HG03175 (cell line): Measurements from ENCODE around the gene SP3.
A peak's percentile ranks its signal among the peaks of the same experiment; 100 is the strongest.

Experiments used
- ATAC-seq: cut with Tn5 transposase; IDR thresholded peaks from one replicate; pipeline ENCODE4 v1.9.1; 2021; ENCODE audit warnings: mild to moderate bottlenecking, moderate library complexity; ENCODE audit not compliant: unreplicated experiment

Gene SP3

DNA sequence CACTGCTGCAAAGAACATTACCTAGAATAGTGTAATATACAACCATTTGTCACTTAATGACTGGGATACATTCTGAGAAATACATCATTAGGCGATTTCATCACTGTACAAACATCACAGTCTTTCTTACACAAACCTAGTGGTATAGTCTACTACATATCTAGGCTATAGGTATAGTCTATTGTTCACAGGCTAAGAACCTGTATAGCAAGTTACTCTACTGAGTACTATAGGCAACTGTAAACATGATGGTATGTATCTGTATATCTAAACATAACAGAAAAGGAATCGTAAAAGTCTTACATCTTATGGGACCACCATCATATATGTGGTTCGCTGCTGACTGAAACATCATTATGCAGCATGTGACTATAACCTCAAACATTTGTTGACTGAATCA lies 21.4 kb downstream of the SP3 start:
- no peak for ATAC-seq

DNA sequence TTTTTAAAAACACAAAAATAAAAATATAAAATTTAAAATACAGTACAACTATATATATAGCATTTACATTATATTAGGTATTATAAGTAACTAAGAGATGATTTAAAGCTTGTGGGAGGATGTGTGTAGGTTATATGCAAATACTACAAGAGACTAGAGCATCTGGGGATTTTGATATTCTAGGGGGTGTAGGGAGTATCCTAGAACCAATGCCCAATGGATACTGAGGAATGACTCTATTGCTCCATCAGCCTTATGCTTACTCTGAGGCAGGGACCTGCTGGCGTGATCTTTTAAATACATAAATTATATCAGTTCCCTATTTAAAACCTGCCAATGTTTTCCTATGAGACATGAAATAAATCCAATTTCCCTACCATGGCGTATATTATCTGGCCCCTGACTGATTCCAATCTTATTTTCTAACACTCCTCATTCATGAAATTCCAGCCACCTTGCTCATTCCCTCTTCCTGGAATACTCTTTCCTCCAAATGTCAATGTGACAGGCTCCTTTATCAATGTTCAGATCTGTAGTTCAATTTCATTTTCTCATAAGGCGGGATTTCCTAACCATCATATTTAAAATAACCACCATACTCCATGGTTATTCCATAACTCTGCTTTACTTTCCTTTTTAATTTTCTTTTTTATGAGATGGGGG lies 22.2 kb downstream of the SP3 start:
- ATAC-seq: no peak

DNA sequence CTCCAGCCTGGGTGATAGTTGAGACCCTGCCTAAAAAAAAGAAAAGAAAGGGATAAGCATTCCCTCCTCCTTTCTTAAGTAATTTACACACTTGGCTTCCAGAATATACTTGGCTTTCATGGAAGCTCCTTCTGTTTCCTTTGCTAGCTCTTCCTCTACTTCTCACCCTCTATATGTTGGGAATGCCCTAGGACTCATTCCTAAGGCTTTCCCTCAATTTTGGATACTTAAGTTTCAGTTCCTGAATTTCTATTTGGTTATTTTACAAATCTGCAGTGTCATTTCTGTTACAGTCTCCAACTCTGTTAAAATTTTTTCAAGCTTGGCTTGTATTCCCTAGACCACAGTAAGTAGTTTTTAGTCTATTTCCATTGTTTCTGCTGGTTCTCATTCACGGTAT lies 23.6 kb downstream of the SP3 start:
- no peak for ATAC-seq

DNA sequence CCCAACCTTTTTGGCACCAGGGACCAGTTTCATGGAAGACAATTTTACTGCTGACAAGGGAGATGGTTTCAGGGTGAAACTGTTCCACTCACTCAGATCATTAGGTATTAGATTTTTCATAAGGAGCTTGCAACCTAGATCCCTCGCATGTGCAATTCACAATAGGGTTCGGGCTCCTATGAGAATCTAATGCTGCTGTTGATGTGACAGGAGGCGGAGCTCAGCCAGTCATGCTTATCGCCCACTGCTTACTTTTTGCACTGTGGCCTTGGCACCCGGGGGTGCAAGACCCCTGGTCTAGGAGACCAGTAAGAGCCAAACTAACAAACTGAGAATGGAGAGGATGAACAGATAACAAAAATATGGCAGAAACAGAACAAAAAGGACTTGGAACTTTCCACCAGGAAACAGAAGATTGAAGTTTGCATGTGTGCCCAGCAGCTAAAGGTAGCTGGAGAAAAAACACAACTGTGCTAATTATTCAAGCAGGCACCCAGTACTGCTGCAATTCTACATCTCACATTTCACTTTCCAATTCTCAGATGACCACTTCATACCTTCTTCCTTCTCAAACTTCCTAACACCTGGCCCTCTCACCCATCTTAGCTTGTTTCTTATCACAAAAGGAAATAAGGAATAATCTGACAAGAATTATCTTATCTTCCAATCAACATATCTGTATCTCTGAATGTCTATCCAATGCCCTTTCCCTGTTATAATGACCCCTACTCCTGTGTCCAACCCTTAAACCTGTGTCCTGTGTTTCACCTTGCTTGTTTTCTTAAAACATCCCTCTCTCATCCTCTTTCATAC lies 24.8 kb downstream of the SP3 start:
- ATAC-seq: no peak

DNA sequence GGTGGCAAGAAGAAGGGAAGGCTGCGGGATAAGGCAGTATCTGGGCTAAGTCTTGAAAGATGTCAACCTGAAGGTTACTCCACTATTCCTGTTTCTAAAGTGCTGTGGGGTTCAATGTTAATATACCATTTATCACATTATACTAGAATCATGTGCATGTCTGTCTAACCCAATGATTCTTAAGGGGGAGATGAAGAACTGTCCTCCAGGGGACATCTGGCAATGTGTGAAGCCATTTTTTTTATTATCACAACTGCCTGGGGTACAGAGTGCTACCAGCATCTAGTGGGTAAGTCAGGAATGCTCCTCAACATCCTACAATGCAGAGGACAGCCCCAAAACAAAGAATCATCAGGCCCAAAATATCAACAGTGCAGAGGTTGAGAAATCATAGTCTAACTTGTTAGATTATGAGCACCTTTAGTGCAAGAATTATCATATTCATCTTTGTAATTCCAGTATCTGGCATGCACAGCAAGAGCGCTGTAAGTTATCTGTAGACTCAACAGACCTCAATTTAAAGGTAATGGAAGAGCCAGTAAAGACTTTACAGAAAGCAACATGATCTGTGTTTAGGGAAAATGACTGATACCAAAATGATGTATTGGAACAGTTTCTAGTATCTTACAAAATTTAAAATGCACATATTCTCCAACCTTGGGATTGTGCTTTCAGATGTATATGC lies 26.3 kb downstream of the SP3 start:
- no peak for ATAC-seq

DNA sequence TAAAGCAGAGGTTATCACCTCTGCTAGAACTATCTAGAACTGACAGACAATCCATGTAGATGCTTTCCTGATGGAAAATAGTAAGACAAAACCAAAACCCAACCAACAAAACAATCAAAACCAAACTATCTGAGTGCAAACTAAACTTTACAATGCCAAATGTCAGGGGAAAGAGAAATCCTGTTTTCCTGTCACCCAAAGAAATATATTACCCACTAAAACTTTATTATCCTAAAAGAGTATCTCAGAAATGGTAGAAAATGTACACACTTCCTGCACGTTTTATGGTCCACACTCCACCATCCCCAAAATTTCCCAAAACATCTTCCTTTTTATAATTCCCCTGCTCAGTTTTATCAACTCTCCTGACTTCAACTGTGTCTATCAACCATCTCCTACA lies 29.9 kb downstream of the SP3 start:
- ATAC-seq: no peak

DNA sequence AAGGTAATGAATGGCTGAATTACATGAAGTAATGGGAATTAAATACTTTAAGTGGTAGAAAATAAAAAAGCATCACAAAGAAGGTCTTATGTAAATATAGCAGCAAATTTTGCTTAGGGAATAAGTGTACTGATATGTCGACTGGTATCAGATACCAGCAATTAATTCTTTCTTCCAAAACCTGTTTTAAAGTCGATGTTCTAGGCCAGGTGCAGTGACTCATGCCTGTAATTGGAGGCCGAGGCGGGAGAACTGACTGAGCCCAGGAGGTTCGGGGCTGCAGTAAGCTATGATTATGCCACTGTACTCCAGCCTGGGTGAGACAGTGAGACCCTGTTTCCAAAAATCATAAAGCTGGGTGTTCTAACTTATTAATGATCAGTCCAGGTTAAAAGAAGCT lies 30.3 kb downstream of the SP3 start:
- no peak for ATAC-seq

DNA sequence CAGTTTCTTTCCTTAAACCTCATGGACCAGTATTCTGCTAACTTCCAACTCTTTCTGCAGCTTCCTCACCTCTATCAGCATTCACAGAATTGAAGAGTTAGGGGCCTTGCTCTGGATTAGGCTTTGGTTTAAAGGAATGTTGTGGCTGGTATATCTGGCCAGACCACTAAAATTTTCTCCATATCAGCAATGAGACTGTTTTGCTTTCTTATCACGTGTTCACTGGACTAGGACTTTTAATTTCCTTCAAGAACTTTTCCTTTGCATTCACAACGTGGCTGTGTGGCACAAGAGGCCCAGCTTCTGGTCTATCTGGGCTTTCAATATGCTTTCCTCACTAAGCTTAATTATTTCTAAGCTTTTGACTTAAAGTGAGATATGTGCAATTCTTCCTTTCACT lies 33.4 kb downstream of the SP3 start:
- ATAC-seq: no peak

DNA sequence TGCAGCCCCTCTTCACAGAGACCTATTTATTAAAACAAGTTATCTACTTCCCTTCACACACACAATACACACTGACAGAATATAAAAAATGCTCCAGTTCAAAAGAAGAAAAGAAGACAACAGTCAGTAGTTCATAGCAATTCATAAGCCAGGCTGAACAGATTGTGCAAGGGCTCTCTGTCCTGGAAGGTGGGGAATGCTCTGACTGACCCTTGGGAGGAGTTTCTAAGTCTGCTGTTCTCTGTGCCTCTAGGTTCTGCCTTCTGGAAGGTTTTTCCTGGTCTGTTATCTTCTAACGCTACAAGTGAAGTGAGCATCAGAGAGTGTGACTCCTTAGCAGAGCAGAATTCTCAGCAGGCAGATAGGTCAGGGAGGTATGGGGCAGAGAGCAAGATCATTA lies 35.7 kb downstream of the SP3 start:
- no peak for ATAC-seq

DNA sequence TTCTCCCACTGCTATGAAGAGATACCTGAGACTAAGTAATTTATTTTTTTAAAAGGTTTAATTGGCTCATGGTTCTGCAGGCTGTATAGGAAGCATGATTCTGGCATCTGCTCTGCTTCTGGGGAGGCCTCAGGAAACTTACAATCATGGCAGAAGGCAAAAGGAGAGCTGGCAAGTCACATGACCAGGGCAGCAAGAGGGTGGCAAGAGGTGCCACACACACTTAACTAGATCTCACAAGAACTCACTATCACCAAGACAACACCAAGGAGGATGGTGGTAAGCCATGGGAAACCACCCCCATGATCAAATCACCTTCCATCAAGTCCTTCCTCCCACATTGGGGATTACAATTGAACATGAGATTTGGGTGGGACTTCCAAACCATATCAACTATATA lies 38.3 kb downstream of the SP3 start:
- no peak for ATAC-seq

DNA sequence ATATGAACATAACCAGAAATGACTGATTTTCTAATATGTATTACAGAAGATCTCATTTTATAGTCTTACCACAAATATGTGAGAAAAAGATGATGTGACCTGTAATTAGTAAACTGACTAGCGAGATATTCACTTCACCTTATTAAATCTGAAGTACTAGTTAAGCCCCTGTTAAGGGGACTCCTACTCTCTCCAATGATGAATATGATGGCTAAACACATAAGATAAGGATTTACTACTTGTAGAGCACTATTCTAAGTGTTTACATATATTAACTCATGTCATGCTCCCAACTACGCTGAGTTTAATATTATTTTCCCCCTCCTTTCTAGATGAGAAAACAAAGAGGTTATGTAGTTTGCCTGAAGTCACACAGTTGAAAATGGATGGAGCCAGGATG lies 40.9 kb downstream of the SP3 start:
- no peak for ATAC-seq

DNA sequence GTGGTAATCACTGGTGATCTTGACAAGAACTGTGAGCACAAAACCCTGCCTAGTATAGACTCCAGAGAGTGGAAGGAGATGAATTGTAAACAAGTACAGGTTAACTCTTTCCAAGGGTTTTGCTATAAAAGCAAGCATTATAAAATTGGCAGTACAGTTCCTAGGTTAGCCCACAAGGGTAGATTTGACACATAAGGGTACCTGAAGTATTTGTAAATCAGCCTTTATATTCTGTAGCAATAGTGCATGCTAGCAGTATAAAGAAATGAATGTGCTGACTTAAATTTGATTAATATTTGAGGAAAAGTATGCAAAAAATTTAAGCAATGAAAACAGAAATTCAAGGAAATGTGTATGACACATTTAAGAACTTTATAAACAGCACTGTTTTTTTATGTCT lies 42.4 kb downstream of the SP3 start:
- no peak for ATAC-seq

DNA sequence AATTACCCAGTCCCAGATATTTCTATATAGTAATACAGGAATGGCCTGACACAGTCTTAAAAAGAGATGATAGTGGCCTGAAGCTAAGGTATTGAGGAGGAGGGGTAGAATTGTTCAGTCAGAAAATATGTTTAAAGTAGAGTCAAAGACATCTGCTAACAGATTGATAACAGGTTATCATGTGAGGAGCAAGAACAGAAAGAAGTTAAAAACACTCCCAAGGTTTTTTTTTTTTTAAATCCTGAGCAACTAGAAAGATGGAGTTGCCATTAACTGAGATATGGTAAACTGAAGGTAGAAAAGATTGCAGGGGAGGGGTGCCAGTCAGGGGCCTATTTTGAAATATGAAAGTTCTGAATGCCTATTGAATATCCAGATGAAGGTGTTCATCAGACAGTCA lies 43.1 kb downstream of the SP3 start:
- ATAC-seq: no peak

DNA sequence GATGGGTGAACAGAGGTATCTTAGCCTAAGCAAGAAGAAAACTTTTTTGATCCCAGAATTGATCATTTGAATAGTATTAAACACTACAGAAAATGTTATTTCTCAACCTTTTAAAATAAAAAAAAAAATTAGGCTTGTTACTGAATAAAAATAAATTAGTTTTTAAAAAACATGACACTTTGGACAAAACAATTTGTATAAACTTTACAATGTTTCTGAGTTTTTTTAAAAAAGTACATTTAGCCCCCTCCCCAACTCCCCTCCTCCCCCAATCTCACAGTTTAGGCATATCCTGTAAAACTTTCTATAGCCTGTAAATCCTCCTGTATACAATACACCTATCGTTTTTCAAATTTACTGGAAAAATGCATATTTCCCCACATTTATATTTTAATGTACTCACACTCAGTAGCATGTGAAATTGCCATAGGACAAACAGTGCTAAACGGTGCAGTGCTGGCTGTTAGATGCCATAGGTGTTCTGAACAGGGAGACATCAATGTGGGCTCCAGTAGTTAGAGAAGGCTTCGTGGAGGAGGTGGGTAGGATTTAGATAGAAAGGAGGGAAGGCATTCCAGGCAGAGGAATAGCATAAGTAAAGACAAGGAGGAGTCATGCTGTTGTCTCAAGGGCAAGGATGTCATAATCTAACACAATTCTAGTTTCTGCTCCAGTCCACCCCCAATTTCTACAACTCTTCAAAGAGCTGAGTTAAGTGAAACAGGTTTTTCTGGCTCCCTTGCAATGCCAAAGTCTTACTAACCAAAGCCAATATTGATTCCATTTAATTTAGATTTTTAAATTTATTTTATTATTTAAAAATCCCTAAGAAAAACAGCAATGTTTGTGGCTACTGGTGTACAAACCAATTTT lies 50.9 kb downstream of the SP3 start:
- ATAC-seq: no peak

DNA sequence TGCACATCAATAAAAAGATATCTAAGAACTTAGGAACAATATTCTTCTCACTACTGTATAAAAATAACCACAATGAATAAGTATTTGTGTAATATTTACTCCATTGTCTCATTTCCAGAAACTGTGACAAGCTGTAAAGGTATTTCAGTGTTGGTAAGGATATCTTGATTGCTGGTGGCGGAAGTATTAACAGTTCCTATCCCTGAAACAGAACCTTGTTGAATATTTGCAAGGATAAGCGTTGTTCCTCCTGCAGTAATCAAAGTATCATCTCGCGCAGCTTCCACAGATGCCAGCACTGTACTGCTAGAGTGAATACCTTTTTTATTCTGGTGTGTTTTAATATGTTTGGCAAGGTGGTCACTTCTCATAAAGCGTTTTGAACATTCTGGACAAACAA lies 55.3 kb downstream of the SP3 start:
- ATAC-seq: no peak

DNA sequence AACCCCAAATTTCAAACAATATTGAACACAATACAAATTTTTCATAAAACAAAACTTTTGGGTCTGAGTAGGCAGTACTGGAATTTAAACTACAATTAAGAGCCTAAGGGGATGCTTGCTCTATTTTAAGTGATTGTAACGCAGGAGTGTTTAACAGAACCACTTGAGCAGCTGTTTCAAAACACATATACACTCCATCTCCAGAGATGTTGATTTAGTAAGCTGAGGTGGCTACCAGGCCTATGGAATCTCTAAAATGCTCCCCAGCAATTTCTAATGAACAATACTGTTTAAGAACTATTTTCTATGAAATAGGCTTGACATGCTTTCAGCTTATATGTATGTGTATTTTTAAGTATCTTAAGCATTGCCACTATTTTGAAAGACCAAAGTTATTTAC lies 58.5 kb downstream of the SP3 start:
- no peak for ATAC-seq

DNA sequence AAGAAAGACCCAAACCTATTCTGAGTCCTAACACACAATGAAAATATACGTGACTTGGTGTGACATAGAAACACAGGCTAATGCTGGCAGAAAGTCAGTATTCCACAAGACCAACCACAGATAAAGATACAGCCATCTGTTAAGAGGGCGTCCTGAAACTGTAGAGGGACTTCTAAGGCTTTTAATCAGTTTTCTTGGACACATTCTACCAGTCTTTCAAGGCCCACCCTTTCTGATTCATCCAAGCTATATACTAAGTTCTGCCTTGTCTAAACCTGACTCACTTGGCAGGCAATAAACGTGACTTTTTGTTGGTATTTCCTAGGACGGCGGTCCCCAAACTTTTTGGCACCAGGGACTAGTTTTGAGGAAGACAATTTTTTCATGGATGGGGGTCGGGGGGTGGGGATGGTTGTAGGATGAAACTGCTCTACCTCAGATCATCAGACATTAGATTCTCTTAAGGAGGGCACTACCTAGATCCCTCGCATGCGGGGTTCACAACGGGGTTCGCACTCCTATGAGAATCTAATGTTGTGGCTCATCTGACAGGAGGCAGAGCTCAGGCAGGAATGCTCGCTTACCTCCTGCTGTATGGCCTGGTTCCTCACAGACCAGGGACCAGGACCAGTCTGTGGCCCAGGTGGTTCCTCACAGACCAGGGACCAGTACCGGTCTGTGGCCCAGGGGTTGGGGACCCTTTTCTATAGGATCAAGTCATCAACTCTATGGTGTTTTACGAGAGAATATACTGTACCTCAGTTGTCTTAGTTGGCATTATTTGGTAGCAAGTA lies 61.4 kb downstream of the SP3 start:
- no peak for ATAC-seq

DNA sequence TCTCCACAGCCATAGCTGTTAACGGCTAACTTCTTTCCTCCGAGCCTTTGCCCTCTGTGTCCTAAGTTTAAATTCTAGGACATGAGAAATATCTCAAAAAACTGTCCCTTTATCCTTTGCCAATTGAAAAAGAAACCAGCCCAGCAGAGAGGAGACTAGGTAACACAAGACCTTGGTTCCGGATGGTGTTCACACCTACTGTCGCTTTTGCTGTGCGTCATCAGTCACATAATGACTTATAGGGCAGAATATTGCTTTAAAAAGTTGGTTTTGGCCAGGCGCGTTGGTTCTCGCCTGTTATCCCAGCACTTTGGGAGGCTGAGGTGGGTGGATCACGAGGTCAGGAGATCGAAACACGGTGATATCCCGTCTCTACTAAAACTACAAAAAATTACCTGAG lies 66.2 kb downstream of the SP3 start:
- peak; percentile 49 for ATAC-seq

DNA sequence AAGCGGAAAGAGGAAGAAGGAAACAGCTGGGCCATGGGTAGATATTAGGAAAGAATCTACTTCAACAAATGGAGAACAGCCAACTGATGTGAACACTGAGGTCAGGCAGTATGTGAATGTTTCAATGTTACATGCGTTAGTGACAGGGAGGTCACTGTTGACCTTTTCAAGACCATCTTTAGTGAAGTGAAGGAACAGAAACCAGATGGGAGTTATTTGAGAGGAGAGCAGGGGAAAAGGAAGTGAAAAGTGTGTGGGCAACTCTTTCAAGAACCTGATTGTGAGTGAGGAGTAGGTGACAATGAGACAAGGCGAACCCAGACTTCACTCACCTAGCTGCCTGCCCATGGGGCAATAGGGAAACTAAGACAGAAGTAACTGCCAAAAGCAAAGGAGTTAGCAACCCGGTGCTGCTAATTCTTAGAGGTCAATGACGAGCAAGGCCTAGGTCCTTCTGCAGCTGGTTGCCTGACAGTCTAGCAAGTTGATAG lies 67.0 kb downstream of the SP3 start:
- ATAC-seq: peak; percentile 91

DNA sequence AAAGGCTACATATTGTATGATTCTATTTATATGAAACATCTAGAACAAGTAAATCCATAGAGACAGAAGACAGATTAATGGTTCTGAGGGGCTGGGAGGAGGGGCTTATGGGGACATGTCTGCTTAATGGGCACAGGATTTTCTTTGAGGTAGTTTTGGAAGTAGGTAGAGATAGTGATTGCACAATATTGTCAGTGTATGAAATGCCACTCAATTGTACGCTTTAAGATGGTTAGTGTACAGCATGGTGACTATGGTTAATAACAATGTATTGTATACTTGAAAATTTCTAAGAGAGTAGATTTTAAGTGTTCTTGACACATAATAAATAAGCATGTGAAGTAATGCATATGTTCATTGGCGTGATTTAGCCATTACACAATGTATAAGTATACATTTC lies 68.4 kb downstream of the SP3 start:
- no peak for ATAC-seq
